Tibial nerve (tissue), 4 donors: ENCODE data around the gene YIPF6. TPM values are rescaled to one million over a fixed set of nuclear protein-coding genes. Genes with fewer than 3 reads are reported as not detected.

Experiments used
- DNase-seq, 2 donors: peaks; one replicate each; pipeline ENCODE4 v3.0.0-alpha.2; 2019; ENCODE audit warnings: low spot score in 2 of 2
- H3K27ac ChIP-seq, 4 donors: fragments of 200-600 bp; sonication (generic) in 3 of 4; one replicate each; pipeline ENCODE4 v1.5.1; 2017 to 2019; ENCODE audit warnings: mild to moderate bottlenecking in 1 of 4
- H3K27me3 ChIP-seq, 2 donors: fragments of 200-600 bp; sonication (generic) in 1 of 2; one replicate each; pipeline versions ENCODE4 v1.5.1 to v1.6.0; 2017 to 2019
- H3K36me3 ChIP-seq, 3 donors: fragments of 200-600 bp; sonication (generic); one replicate each; pipeline ENCODE4 v1.5.1; 2018 to 2019
- H3K4me1 ChIP-seq, 4 donors: fragments of 200-600 bp; sonication (generic) in 3 of 4; one replicate each; pipeline ENCODE4 v1.5.1; 2017 to 2019
- H3K4me3 ChIP-seq, 4 donors: fragments of 200-600 bp; sonication (generic) in 3 of 4; one replicate each; pipeline ENCODE4 v1.5.1; 2017 to 2019; ENCODE audit warnings: mild to moderate bottlenecking in 1 of 4, moderate library complexity in 1 of 4
- H3K9me3 ChIP-seq, 4 donors: fragments of 200-600 bp; sonication (generic) in 3 of 4; one replicate each; pipeline ENCODE4 v1.5.1; 2017 to 2019
- CTCF ChIP-seq, 5 experiments: fragments of 200-600 bp in 3 of 5; fragments of 450-650 bp in 2 of 5; sonication (generic) in 3 of 5; IDR thresholded peaks; one replicate each; pipeline ENCODE4 v1.5.1; 2016 to 2019; ENCODE audit warnings: antibody characterized with exemption in 5 of 5, mild to moderate bottlenecking in 3 of 5, moderate library complexity in 2 of 5
- EP300 ChIP-seq, 2 donors: sonication (generic); formaldehyde crosslinking; IDR thresholded peaks; one replicate each; pipeline ENCODE4 v1.6.1; 2017; ENCODE audit warnings: antibody characterized with exemption in 2 of 2, mild to moderate bottlenecking in 1 of 2
- POLR2A ChIP-seq, 2 donors: fragments of 450-650 bp; IDR thresholded peaks; one replicate each; pipeline ENCODE4 v1.6.1; 2017; ENCODE audit warnings: antibody characterized with exemption in 2 of 2, mild to moderate bottlenecking in 2 of 2, moderate library complexity in 2 of 2
- WGBS, 2 donors: methylation state at CpG; one replicate each; pipeline ENCODE4 v1.1.5; 2018; 5-methylcytosine and 5-hydroxymethylcytosine counted together
- total RNA-seq, 4 donors: library from RNA; depleted of rRNA; stranded (reverse); fragments of >200 nt; gene quantifications; one replicate each; pipeline ENCODE4 v1.1.0, GENCODE V29; 2016

YIPF6 gene
- 10 to 100 TPM; 22.5 to 25.5 (median 24.3) TPM for total RNA-seq

GRCh38 chrX:68498508-68499379, at the start of gene YIPF6:
YIPF6 (plus strand) TSS chrX:68499051; CDS start chrX:68499067, 16 bp downstream.
- Histone ChIP-seq H3K4me3 (peak within 1 kb of the TSS; percentile 47 to 72 (median 66)), H3K36me3 (no peaks in the 10 kb centered on the region), H3K27me3 (peaks cover 0 to 4% of the 10 kb centered on the region in 2 donors), H3K9me3 (no peaks in the 10 kb centered on the region), H3K4me1 (peaks cover 0 to 20% (median 0%) of the 10 kb centered on the region in 4 donors), H3K27ac (peak within 1 kb of the TSS; percentile 90 to 97 (median 96))
- TF ChIP-seq CTCF (IDR thresholded peaks at IDR 0.05) (peak in 1 of 5 experiments; percentile 10), POLR2A (IDR thresholded peaks at IDR 0.05) (peak; percentile 46 to 78), EP300 (IDR thresholded peaks at IDR 0.05) (peak in 1 of 2 donors; percentile 93)
- WGBS, 2 donors, result 0 to 36% methylated on average over 18 to 68 of the region's 68 CpGs
- DNase-seq, result peak; percentile 47 to 59

GRCh38 chrX:68451720-68452119, 47.1 kb upstream of the YIPF6 start:
- TF ChIP-seq EP300 (IDR thresholded peaks at IDR 0.05) (no peak), CTCF (IDR thresholded peaks at IDR 0.05) (no peak), POLR2A (IDR thresholded peaks at IDR 0.05) (no peak)
- WGBS, 2 donors, result 46 to 58% methylated on average over 8 of the region's 8 CpGs
- no peak for DNase-seq
- Histone ChIP-seq H3K4me1 (no peaks in the 10 kb centered on the region), H3K27me3 (no peaks in the 10 kb centered on the region), H3K36me3 (no peaks in the 10 kb centered on the region), H3K4me3 (no peak overlapping the region), H3K9me3 (no peaks in the 10 kb centered on the region), H3K27ac (no peak overlapping the region)

GRCh38 chrX:68454476-68455150, 44.2 kb upstream of the YIPF6 start:
- Histone ChIP-seq H3K27me3 (no peaks in the 10 kb centered on the region), H3K9me3 (no peaks in the 10 kb centered on the region), H3K4me1 (no peaks in the 10 kb centered on the region), H3K27ac (no peak overlapping the region), H3K36me3 (no peaks in the 10 kb centered on the region), H3K4me3 (no peak overlapping the region)
- WGBS, 2 donors, result 83 to 85% methylated on average over 8 of the region's 8 CpGs
- TF ChIP-seq POLR2A (IDR thresholded peaks at IDR 0.05), result no peak
- TF ChIP-seq CTCF (IDR thresholded peaks at IDR 0.05), result no peak
- no peak for TF ChIP-seq EP300 (IDR thresholded peaks at IDR 0.05)
- no peak for DNase-seq

GRCh38 chrX:68455151-68455510, 43.7 kb upstream of the YIPF6 start:
- 89 to 90% methylated on average over 4 of the region's 4 CpGs for WGBS, 2 donors
- TF ChIP-seq EP300 (IDR thresholded peaks at IDR 0.05), result no peak
- Histone ChIP-seq H3K36me3 (no peaks in the 10 kb centered on the region), H3K9me3 (no peaks in the 10 kb centered on the region), H3K4me1 (no peaks in the 10 kb centered on the region), H3K27ac (no peak overlapping the region), H3K4me3 (no peak overlapping the region), H3K27me3 (no peaks in the 10 kb centered on the region)
- no peak for DNase-seq

GRCh38 chrX:68461093-68461492, 37.8 kb upstream of the YIPF6 start:
- H3K27ac ChIP-seq, result no peak overlapping the region

More at GRCh38 chrX:68461093-68461492, 37.8 kb upstream of the YIPF6 start:
- TF ChIP-seq POLR2A (IDR thresholded peaks at IDR 0.05), result no peak
- no peak for TF ChIP-seq EP300 (IDR thresholded peaks at IDR 0.05)
- TF ChIP-seq CTCF (IDR thresholded peaks at IDR 0.05), result no peak
- DNase-seq, result no peak
- Histone ChIP-seq H3K27me3 (no peaks in the 10 kb centered on the region), H3K4me3 (no peak overlapping the region), H3K36me3 (no peaks in the 10 kb centered on the region), H3K4me1 (no peaks in the 10 kb centered on the region), H3K9me3 (no peaks in the 10 kb centered on the region)
- WGBS, 2 donors, result 50 to 52% methylated on average over 6 of the region's 6 CpGs
